Measurements from ENCODE around the gene FHL2.

DNA sequence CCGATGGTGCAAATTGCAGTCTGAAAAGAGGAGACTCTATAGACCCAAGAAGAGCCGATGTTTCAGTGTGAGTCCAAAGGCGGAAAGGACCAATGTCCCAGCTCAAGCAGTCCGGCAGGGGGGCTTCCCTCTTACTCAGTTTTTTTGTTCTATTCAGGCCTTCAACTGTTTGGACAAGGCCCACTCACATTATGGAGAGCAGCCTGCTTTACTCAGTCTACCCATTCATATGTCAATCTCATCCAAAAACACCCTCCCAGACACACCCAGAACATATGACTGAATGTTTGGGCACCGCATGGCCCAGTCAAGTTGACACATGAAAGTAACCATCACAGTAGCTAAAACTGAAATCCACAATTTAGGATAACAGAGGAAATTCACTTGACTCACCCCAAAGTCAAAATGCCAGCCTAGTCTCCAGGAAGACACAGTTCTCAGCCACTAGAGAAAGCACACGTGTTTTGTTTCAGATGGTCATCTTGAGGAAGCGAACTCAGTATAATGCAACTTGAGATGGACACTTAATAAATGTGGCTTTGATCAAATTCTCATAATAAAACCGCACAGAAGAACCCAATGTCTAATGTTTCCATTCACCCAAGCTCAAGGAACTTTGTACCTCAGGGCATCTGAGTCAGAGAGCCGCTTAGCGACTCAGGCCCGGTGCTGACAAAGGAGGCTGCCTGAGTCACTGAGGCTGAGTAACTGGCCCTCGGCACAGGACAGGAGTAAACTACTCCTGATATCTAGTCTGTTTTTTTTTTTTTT is 2.4 kb downstream of the FHL2 start:
- TF ChIP-seq ELF4 (IDR thresholded peaks at IDR 0.05) (no peak), SP1 (IDR thresholded peaks at IDR 0.05) (no peak), FOXM1 (IDR thresholded peaks at IDR 0.05; ENCODE audit: borderline replicate concordance) (no peak), ZNF384 (IDR thresholded peaks at IDR 0.05) (no peak), LEF1 (IDR thresholded peaks at IDR 0.05; ENCODE audit: borderline replicate concordance) (no peak), BHLHE40 (IDR thresholded peaks at IDR 0.05; ENCODE audit: borderline replicate concordance) (no peak), SUZ12 (IDR thresholded peaks at IDR 0.05) (no peak), NFRKB (IDR thresholded peaks at IDR 0.05) (no peak)
